NK-92 (cell line): ENCODE data around the gene GIGYF1.
"Not testable (repeated sequence)": the region's sequence is repeated elsewhere in the genome, so short reads cannot be mapped to it uniquely, and the experiment has no call there.

Source experiments
- DNase-seq: peaks from one replicate; lab custom pipeline; 2025; ENCODE audit not compliant: unreplicated experiment; lab: John Stamatoyannopoulos, UW

GIGYF1 gene

DNA sequence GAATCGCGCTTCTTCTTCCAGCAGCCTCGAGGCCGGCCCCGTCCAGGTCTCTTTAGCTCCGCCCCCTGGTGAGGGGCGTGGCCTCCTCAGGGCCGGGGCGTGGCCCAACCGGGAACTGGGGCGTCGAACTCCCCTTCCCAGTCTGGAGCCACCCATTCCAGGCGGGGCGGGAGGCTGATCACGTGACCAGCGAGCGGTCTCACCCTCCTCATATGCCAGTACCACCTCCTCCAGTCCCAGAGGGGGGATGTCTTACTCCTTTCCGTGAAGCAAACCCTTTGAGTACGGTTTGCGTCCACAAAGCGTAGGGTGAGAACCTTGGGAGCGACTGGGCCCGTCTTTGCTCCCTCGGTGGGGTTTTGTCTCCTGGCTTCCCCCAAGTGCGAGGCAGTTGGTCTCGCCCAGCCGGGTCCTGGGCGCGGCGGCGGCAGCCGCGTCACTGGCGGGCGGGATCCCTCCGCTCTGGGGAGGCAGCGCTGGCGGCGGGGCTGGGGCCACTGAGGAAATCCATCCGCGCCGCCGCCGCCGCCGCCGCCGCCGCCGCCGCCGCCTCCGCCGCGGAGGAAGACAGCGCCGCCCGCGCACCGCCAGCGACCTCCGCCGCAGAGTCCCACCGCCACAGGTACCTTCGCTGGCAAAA, 20.6 kb downstream of the GIGYF1 start, which contains the start of gene GNB2:
Gene GNB2 (plus strand): TSS at position 439 of the 640 bp plus-strand sequence. CDS start 2,526 bp downstream, outside the sequence.
- DNase-seq, result peak; percentile 89

DNA sequence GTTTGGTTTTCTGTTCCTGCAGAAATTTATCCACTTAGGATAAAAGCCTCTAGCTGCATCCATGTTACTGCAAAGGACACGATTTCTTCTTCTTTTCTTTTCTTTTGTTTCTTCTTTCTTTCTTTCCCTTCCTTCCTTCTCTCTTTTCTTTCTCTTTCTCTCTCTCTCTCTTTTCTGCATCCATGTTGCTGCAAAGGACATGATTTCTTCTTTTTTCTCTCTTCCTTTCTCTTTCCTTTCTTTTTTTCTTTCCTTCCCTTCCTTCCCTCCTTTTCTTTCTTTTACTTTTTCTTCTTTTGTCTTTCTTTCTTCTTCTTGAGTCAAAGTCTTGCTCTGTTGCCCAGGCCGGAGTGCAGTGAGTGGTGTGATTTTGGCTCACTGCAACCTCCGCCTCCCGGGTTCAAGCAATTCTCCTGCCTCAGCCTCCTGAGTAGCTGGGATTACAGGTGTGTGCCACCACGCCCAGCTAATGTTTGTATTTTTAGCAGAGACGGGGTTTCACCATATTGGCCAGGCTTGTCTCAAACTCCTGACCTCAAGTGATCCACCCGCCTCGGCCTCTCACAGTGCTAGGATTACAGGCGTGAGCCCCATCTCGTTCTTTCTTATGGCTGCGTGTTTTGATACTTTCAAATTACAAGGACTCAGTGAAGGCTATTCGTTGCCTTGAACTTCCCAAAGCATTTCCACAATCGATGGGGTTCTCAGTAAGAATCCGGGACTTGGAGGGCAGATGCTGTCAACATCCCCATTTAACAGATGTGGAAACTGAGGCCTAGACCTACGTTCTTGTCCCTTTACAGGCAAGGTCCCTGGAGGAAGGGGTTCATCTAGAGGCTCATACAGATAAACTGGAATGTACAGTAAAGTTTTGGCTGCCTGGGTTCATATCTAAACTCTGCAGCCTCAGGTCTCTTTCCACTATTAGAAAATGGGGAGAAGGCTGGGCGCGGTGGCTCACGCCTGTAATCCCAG, 22.4 kb downstream of the GIGYF1 start:
- no peak for DNase-seq

DNA sequence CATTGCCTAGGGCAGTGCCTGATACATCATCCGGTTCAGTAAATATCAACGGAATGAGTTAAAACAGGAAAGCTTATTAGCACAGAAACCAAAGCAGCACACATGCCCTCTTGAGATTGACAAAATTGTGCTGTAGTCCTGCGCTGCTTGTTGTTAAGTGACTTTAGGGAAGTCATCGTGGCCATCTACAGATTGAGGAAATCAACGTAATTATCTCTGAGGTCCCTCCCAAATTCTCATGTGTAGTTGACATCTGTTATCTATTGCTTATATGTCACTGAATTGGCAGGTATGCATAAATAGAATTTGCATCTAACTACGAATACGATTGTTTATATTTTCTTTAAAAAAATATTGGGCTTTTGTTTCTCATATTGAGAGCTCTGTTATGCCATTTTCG, 24.0 kb downstream of the GIGYF1 start:
- no peak for DNase-seq

DNA sequence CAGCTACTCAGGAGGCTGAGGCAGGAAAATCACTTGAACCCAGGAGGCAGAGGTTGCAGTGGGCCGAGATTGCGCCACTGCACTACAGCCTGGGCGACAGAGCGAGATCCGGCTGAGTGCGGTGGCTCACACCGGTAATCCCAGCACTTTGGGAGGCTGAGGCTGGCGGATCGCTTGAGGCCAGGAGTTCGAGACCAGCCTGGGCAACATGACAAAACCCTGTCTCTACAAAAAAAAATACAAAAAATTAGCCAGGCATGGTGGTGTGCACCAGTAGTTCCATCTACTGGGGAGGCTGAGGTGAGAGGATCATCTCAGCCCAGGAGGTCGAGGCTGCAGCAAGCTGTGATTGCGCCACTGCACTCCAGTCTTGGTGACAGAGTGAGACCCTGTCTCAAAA, 24.9 kb downstream of the GIGYF1 start:
- not testable (repeated sequence) for DNase-seq

DNA sequence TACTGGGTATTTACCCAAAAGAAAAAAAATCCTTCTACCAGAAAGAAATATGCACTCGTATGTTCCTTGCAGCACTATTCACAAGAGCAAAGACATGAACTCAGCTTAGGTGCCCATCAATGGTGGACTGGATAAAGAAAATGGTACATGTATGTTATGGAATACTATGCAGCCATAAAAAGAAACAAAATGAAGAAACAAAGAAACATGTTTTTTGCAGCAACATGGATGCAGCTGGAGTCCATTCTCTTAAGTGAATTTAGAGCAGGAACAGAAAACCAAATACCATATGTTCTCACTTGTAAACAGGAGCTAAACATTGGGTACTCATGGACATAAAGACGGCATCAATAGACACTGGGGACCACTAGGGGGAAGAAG, 26.0 kb downstream of the GIGYF1 start:
- no peak for DNase-seq

- no peak for DNase-seq
Measured at GRCh38 chr7:100667331-100668068, 26.6 kb downstream of the GIGYF1 start.

- DNase-seq, result no peak
Measured at GRCh38 chr7:100665168-100665726, 28.8 kb downstream of the GIGYF1 start.

DNA sequence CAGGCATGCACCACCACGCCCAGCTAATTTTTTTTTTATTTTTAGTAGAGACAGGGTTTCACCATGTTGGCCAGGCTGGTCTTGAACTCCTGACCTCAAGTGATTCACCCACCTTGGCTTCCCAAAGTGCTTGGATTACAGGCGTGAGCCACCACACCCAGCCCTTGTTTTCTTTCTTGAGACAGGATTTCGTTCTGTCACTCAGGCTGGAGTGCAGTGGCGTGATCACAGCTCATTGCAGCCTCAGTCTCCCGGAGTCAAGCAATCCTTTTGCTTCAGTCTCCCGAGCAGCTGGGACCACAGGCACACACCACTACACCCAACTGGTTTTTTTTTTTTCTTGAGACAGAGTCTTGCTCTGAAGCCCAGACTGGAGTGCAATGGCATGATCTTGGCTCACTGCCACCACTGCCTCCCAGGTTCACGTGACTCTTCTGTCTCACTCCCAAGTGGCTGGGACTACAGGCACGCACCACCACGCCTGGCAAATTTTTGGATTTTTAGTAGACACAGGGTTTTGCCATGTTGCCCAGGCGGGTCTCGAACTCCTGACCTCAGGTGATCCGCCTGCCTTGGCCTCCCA, 31.8 kb downstream of the GIGYF1 start:
- not testable (repeated sequence) for DNase-seq

GRCh38 chr7:100655908-100656674, 38.0 kb downstream of the GIGYF1 start, which contains the start of gene ACTL6B:
TSS of gene ACTL6B (minus strand) at chr7:100656448. CDS start at chr7:100656354, 94 bp downstream.
- no peak for DNase-seq

DNA sequence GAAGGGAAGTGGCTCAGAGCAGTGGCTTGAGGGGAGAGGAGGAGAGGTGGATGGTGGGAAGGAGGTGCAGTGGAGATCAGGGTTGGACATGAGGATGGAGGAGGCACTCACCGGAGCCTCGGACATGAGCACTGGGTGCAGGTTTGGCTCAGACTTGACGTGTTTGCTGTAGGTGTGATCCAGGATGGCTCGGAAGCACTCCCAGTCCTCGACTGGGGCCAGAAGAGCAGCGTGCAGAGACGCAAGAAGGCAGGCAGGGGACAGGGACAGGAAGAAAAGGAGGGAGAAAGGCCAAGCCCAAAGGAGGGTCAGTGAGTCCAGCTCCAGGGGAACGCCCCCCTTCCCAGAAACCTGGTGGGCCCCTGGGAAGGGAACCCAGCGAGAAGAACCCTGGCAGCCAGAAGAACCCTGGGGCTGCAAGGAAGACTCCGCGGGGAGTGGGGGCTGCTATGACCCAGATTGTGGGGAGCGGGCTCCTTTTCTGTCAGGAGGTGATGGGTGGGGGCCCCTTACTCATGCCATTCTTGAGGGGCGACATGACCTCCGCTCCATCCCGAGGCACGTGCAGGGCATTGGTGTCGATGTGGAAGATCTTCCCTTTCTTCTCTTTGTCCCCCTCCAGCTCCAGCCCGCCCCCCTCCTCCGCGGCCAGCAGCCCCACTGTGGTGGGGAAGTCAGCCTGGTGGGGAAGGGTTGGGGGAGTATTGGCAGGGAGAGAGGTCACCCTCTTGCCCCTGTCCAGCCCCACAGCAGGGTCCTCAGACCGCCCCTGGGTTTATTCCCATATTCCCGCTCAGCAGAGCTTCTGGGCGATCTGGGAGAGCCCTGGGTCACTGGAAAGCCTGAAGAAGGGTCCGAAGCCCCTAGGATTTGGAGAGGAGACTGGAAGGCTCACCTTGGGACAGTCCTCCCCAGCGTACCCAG, 38.9 kb downstream of the GIGYF1 start:
- no peak for DNase-seq

DNA sequence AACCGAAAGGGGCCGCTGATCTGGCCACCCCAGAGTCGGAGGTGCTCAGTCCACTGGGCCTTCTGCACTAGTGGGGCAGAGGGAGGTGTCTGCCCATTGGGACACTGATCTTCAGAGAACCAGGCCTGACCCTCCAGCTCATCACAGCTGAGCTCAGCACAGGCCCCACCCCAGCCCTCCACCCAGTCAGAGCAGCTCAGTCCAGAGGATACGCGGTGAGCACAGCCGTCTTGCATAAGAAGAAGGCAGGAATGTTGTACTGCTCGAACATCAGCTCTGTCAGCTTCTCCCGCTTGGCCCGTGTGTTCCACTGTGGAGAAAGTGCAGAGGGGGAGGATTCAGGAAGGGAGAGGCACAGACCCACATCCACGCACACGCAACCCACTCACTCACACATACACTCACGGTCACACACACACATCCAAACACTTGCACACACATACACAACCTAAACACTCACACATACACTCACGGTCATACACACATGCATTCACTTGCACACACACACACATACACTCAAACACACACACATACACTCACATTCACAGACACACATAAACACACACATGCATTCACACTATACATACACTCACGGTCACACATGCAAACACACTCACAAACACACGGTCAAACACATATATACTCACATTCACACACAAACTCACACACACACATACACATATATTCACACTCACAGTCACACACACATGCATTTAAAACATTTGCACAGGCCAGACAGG, 44.1 kb downstream of the GIGYF1 start:
- DNase-seq, result no peak

- DNase-seq, result no peak
Measured at GRCh38 chr7:100642534-100642907, 51.5 kb downstream of the GIGYF1 start.

DNA sequence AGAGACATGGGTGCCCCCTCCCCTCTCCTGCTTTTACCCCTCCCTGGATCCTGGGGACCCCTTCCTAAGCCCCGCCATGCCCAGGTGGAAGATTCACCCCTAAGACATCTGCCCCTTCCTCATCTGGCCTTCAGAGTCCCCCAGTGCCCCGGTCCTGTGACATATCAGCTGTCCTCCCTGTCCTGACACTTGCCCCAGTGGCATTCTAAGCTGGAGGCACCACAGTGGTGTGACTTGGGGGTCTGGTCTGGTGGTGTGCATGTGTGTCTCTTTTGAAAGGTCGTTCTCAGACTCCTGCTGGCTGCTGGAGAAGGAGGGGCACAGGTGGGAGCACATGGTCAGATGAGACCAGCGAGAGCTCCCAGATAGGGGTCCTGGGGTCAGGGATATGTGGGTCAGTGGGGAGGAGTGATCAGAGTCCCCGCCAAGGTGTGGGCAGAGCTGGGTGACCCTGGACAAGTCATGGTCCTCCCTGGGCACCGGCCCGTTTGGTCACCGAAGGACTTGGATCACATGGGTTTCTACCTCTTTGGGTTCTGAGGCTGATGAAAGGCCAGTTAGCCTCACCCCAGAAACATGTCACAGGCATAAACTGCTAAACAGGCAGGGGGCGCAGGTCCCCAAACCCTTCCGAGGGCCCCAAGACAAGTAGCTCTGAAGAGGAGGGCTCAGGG, 52.1 kb downstream of the GIGYF1 start:
- no peak for DNase-seq

- DNase-seq, result no peak
Measured at GRCh38 chr7:100641463-100641859, 52.6 kb downstream of the GIGYF1 start, which contains the start of gene TFR2. TSS of gene TFR2 (minus strand) at chr7:100641552. CDS start at chr7:100641509, 43 bp downstream.

GRCh38 chr7:100640517-100641440, 53.3 kb downstream of the GIGYF1 start:
- no peak for DNase-seq

- DNase-seq, result no peak
Measured at GRCh38 chr7:100639995-100640516, 54.0 kb downstream of the GIGYF1 start.
